Upper lobe of right lung (tissue), 1 donor: ENCODE results near the gene TMEM79. TPM values are rescaled to one million over a fixed set of nuclear protein-coding genes. Genes with fewer than 3 reads are reported as not detected.
A peak's percentile ranks its signal among the peaks of the same experiment; 100 is the strongest.

Experiments used
- ATAC-seq: fragments of 200-7000 bp; cut with Tn5 transposase; one replicate; pipeline ENCODE4 v1.9.1; 2020; ENCODE audit warnings: mild to moderate bottlenecking, moderate library complexity
- DNase-seq: peaks from one replicate; pipeline ENCODE4 v3.0.0-alpha.2; 2020
- H3K27ac ChIP-seq: fragments of 200-600 bp; one replicate; pipeline ENCODE4 v1.8.0; 2022
- H3K27me3 ChIP-seq: fragments of 200-600 bp; one replicate; pipeline ENCODE4 v1.8.0; 2022; ENCODE audit warnings: mild to moderate bottlenecking
- H3K36me3 ChIP-seq: fragments of 200-600 bp; one replicate; pipeline ENCODE4 v1.8.0; 2022
- H3K4me1 ChIP-seq: fragments of 200-600 bp; one replicate; pipeline ENCODE4 v1.8.0; 2022
- H3K4me3 ChIP-seq: fragments of 200-600 bp; one replicate; pipeline ENCODE4 v1.8.0; 2022; ENCODE audit warnings: mild to moderate bottlenecking
- H3K9me3 ChIP-seq: fragments of 200-600 bp; one replicate; pipeline ENCODE4 v1.8.0; 2022
- intact Hi-C: fragments of 100-400 bp; cut with DNase I; formaldehyde crosslinking; loops from one replicate; pipeline ENCODE4 v1.11.0; 2022
- long read RNA-seq: library from polyadenylated mRNA; unstranded; transcript quantifications from one replicate; pipeline ENCODE4 v2.0.0, GENCODE V29; 2021
- total RNA-seq: library from RNA; stranded (reverse); fragmentation: NEBNext Ultra II Directional; extraction: Animal tissue kit (Norgen Biotek cat#: 25700); gene quantifications from one replicate; pipeline ENCODE4 v1.2.1, GENCODE V29; 2021
- TF ChIP-seq, protein P1 (sequence below): fragments of 200-600 bp; IDR thresholded peaks from one replicate; pipeline ENCODE4 v1.8.0; 2022; ENCODE audit warnings: antibody characterized with exemption
- donor health status: DM: no; HTN: yes; CAD: no; lungs with severe emphysema.

The TMEM79 gene, protein sequence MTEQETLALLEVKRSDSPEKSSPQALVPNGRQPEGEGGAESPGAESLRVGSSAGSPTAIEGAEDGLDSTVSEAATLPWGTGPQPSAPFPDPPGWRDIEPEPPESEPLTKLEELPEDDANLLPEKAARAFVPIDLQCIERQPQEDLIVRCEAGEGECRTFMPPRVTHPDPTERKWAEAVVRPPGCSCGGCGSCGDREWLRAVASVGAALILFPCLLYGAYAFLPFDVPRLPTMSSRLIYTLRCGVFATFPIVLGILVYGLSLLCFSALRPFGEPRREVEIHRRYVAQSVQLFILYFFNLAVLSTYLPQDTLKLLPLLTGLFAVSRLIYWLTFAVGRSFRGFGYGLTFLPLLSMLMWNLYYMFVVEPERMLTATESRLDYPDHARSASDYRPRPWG
- total RNA-seq, result 3.3 TPM
- long read RNA-seq, transcript TMEM79-201 (4 exons, 2,191 nt), result major isoform, 6 of 9 reads
- long read RNA-seq, partial matches to known transcripts, result 2 of 9 reads
- long read RNA-seq, other reads (novel, unspliced or antisense), result 1 of 9 reads

DNA sequence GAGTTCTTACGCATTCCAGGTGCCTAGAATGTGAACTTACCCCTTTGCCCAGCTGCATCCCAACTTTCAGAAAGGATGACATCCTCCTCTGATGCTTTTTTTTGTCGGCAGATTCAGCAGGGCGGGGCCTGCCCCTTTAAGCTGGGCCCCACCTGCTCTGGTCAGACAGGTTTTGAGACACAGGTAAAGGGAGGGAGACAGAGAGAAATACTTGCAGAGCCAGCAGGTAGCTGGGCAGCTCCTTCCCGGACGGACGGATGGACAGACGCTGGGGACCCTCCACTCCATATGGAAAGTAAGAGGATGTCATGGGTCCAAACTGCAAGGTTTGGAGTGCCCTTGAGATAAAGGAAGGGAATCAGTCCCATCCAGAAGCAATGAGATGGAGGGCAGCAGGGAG, at the start of gene TMEM79:
TSS of gene TMEM79 (plus strand) at position 214 of the 400 bp plus-strand sequence. CDS start 902 bp downstream, outside the sequence.
- Histone ChIP-seq H3K4me1 (peaks cover 25% of the 10 kb centered on the region), H3K9me3 (no peaks in the 10 kb centered on the region)

DNA sequence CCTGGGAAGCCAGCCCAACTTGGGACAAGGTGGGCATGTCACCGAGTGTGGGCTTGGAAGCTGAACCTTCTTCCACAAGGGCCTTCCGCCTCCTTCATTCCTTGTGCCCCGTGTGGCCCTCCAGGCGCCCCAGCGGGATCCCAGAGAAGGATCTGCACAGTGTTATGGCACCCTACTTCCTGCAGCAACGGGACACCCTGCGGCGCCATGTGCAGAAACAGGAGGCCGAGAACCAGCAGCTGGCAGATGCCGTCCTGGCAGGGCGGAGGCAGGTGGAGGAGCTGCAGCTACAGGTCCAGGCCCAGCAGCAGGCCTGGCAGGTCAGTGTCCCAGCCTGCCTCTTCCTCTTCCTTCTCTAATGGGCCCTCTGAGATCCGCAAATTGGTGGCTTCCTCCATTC, 48.0 kb upstream of the TMEM79 start:
- intact Hi-C loops, result no loop called here
- peaks cover 72% of the 10 kb centered on the region for H3K36me3 ChIP-seq
- no peaks in the 10 kb centered on the region for H3K9me3 ChIP-seq
- DNase-seq (no peak), ATAC-seq (no peak)
- TF ChIP-seq, protein P1, sequence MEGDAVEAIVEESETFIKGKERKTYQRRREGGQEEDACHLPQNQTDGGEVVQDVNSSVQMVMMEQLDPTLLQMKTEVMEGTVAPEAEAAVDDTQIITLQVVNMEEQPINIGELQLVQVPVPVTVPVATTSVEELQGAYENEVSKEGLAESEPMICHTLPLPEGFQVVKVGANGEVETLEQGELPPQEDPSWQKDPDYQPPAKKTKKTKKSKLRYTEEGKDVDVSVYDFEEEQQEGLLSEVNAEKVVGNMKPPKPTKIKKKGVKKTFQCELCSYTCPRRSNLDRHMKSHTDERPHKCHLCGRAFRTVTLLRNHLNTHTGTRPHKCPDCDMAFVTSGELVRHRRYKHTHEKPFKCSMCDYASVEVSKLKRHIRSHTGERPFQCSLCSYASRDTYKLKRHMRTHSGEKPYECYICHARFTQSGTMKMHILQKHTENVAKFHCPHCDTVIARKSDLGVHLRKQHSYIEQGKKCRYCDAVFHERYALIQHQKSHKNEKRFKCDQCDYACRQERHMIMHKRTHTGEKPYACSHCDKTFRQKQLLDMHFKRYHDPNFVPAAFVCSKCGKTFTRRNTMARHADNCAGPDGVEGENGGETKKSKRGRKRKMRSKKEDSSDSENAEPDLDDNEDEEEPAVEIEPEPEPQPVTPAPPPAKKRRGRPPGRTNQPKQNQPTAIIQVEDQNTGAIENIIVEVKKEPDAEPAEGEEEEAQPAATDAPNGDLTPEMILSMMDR, result no peak
- H3K27me3 ChIP-seq, result no peaks in the 10 kb centered on the region
- no peak overlapping the region for H3K27ac ChIP-seq
- no peak overlapping the region for H3K4me3 ChIP-seq
- H3K4me1 ChIP-seq, result no peaks in the 10 kb centered on the region

More for the DNA sequence above, at the start of gene TMEM79:
- no peak for DNase-seq
- TF ChIP-seq, protein P1, result no peak
- intact Hi-C loops, result no loop called here
- peak within 1 kb of the TSS; percentile 67 for H3K4me3 ChIP-seq
- no peaks in the 10 kb centered on the region for H3K27me3 ChIP-seq
- H3K27ac ChIP-seq, result peak within 1 kb of the TSS; percentile 88
- no peak for ATAC-seq
- H3K36me3 ChIP-seq, result peaks cover 10% of the 10 kb centered on the region

DNA sequence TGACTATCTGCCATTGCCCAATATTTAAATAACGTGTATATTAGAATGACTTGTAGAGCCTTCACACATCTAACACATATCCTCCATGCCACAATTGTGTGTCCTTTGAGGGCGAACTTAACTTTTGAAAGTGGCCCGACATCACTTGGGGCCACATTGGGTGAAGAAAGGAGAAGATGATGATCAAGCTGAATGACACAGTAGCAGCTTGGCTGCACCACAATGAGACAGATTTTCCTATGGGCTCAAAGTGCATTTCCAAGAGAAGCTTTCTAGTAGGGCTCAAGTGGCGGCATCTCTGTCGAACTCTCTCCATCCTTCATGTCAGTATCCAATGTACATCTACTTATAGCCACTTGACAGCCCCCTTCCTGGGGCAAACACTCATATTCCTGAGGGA, 45.9 kb upstream of the TMEM79 start:
- DNase-seq, result no peak
- no peak overlapping the region for H3K4me3 ChIP-seq
- no peaks in the 10 kb centered on the region for H3K9me3 ChIP-seq
- H3K27me3 ChIP-seq, result no peaks in the 10 kb centered on the region
- H3K36me3 ChIP-seq, result peaks cover 73% of the 10 kb centered on the region
- H3K4me1 ChIP-seq, result no peaks in the 10 kb centered on the region
- no peak for ATAC-seq
- TF ChIP-seq, protein P1, result no peak
- intact Hi-C loops, result no loop called here
- no peak overlapping the region for H3K27ac ChIP-seq

DNA sequence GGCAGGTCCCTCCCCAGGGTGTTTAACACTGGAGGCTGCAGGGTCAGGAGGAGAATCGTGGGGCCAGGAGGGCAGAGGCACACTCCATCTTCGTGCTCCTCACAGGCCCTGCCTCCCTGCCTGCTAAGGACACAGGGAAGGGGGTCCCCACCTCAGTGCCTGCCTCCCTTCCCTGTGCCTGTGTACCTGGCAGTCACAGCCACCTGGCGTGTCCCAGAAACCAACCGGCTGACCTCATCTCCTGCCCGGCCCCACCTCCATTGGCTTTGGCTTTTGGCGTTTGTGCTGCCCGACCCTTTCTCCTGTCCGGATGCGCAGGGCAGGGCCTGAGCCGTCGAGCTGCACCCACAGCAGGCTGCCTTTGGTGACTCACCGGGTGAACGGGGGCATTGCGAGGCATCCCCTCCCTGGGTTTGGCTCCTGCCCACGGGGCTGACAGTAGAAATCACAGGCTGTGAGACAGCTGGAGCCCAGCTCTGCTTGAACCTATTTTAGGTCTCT, 42.8 kb upstream of the TMEM79 start:
- H3K4me3 ChIP-seq, result no peak overlapping the region
- DNase-seq, result no peak
- TF ChIP-seq, protein P1, result no peak
- peaks cover 10% of the 10 kb centered on the region for H3K27me3 ChIP-seq
- H3K36me3 ChIP-seq, result peaks cover 45% of the 10 kb centered on the region
- no peak for ATAC-seq
- no peaks in the 10 kb centered on the region for H3K9me3 ChIP-seq
- peaks cover 11% of the 10 kb centered on the region for H3K4me1 ChIP-seq
- intact Hi-C loops, result no loop called here
- H3K27ac ChIP-seq, result no peak overlapping the region

DNA sequence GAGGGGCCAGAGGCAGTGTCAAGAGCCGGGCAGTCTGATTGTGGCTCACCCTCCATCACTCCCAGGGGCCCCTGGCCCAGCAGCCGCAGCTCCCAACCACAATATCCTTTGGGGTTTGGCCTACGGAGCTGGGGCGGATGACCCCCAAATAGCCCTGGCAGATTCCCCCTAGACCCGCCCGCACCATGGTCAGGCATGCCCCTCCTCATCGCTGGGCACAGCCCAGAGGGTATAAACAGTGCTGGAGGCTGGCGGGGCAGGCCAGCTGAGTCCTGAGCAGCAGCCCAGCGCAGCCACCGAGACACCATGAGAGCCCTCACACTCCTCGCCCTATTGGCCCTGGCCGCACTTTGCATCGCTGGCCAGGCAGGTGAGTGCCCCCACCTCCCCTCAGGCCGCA, 42.2 kb upstream of the TMEM79 start, which contains the start of gene BGLAP:
TSS of gene BGLAP (plus strand) at position 259 of the 400 bp plus-strand sequence. CDS start at position 307, 48 bp downstream.
- ATAC-seq (no peak), DNase-seq (no peak)
- TF ChIP-seq, protein P1, result no peak
- Histone ChIP-seq H3K4me3 (no peak within 1 kb of the TSS), H3K27me3 (peaks cover 10% of the 10 kb centered on the region), H3K36me3 (peaks cover 39% of the 10 kb centered on the region), H3K4me1 (peaks cover 15% of the 10 kb centered on the region), H3K9me3 (no peaks in the 10 kb centered on the region), H3K27ac (no peak within 1 kb of the TSS)
- intact Hi-C loops, result no loop called here
